Measurements from ENCODE around the gene PLP1.
A peak's percentile ranks its signal among the peaks of the same experiment; 100 is the strongest.

PLP1 gene

DNA sequence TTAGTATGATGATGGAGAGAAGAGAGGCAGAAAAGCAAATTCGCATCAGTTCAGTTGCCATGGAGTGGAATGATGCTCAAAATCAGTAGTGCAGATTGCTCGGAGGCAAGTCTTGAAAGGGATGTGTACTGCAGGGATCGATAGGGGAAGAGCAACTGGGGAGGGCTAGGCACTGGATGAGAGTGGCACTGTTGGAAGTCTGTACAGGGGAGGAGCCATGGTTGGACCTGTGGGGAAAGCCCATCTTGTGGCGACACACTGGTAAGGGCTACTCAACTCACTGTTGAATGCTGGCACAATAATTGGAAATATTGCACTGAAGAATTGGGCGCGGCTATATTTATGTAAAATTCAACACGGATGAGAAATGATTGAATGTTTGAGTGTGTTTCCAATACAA lies 54.2 kb downstream of the PLP1 start:
- Mint-ChIP-seq H3K4me1 (ENCODE audit: low read depth) (peaks cover 9% of the 10 kb centered on the region), H3K27ac (no peak overlapping the region), H3K36me3 (ENCODE audit: low read depth) (no peaks in the 10 kb centered on the region), H3K27me3 (ENCODE audit: low read depth) (peaks cover 19% of the 10 kb centered on the region), H3K4me3 (no peak overlapping the region), H3K9me3 (no peaks in the 10 kb centered on the region)

DNA sequence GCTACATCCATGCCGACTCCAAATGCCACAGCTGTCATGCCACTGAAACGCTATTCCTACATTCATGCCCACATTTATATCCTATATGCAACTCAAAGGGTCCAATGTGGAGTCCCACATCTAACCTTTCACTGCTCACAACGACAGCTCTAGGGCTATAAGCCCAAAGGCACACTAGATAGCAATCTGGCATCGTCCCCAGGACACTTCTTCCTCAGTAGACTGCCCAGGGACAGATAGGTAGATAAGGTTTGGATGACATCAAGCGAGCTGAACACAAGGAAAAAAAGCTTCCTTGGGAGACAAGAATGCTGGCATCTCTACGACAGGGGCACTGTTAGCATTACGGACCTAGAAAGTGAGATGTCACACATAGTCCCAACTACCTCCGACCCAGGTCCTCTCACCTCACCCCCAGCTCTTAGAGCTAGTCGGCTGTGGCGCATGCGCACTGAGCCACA lies 54.7 kb downstream of the PLP1 start:
- H3K27ac Mint-ChIP-seq = no peak overlapping the region
- H3K36me3 Mint-ChIP-seq (ENCODE audit: low read depth) = no peaks in the 10 kb centered on the region
- no peaks in the 10 kb centered on the region for H3K9me3 Mint-ChIP-seq
- H3K4me3 Mint-ChIP-seq = peak overlapping the region; percentile 61
- H3K4me1 Mint-ChIP-seq (ENCODE audit: low read depth) = peaks cover 9% of the 10 kb centered on the region
- peaks cover 19% of the 10 kb centered on the region for H3K27me3 Mint-ChIP-seq (ENCODE audit: low read depth)

DNA sequence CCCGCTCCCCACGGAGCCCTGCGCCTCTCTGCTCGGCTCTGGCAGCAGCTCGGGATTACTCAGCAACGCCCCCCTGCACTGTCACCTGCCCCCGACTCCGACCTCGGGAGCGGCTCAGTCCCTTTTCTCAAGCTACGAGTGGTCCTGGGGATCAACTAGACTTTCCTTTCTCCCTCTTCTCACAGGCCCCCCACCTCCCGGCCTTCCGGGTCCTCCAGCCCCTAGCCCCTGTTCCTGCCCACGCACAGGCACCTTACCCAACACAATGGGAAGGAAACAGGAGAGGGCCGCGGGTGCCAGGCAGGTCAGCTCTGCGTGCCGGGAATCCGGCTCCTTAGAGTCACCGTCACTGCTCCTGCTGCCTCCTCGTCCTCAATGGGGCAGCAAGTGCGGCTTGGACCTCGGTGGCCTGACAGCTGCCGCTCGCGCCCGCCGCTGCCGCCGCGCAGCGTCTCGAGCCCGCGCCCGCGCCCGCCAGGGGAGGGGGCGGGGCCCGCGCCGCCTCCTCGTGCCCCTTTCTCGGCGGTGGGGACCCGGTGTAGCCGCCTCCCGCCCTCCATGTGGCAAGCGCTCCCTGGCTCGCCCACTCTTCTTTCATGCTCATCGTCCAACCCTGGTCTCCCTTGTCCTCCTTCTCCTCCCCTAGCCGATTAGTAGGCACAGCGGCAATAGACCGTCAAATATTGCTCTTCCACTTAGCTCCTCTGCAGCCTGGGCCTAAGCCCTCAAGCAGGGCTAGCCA lies 55.3 kb downstream of the PLP1 start, which contains the start of gene RAB9B:
RAB9B (minus strand) TSS at position 455 of the 742 bp plus-strand sequence. CDS start 6,473 bp downstream, outside the sequence.
- peaks cover 19% of the 10 kb centered on the region for H3K27me3 Mint-ChIP-seq (ENCODE audit: low read depth)
- H3K9me3 Mint-ChIP-seq = no peaks in the 10 kb centered on the region
- peaks cover 9% of the 10 kb centered on the region for H3K4me1 Mint-ChIP-seq (ENCODE audit: low read depth)
- H3K4me3 Mint-ChIP-seq = peak within 1 kb of the TSS; percentile 93
- H3K27ac Mint-ChIP-seq = no peak within 1 kb of the TSS
- no peaks in the 10 kb centered on the region for H3K36me3 Mint-ChIP-seq (ENCODE audit: low read depth)

DNA sequence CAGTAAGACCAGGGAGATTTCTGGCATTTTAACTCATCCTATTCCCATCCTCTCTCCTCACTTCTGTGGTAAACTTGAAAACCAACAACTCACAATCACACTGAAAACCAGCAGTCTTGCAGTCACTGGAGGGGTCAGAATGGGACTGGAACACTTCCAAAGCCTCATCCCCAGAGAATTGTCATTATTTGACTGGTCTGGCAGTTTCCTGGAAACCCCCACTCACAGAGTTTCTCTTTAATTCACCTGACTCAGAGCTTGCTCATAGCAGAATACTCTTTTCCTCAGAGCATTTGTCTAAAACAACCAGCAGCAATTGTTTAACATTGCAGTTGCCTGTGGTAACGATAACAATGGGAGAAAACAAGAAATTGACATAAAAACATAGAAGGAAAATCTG lies 62.8 kb downstream of the PLP1 start:
- Mint-ChIP-seq H3K27me3 (ENCODE audit: low read depth) (peaks cover 5% of the 10 kb centered on the region), H3K9me3 (no peaks in the 10 kb centered on the region), H3K27ac (no peak overlapping the region), H3K36me3 (ENCODE audit: low read depth) (no peaks in the 10 kb centered on the region), H3K4me1 (ENCODE audit: low read depth) (no peaks in the 10 kb centered on the region), H3K4me3 (no peak overlapping the region)

All from T-helper 1 cell treated with Interleukin-12 subunit alpha and Interleukin-12 subunit beta and Interleukin-4 antibody, amounts not matched to agents 30 μg/mL and 1 μg/mL, for 36 hours (primary cell).